ENCODE data around the gene ZNF775.

ZNF775 gene

DNA sequence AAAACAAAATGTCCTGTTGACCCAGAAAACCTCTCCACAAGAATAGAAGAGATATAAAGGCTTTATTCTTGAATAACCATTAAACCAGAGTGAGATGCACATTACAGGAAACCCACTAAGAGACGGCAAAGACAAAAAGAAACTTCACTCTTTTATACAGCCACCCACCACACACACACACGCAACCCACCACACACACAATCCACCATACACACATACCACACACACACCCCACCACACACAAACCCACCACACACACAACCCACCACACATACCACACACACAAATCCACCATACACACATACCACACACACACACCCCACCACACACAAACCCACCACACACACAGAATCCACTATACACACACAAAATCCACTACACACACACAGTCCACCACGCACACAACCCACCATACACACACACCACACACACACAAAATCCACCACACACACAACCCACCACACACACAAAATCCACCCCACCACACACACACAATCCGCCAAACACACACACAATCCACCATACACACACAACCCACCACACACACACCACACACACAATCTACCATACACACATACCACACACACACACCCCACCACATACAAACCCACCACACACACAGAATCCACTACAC lies 20.0 kb upstream of the ZNF775 start:
- POLR2A ChIA-PET = interaction anchor here (1.8 kb wide), 1 partner anchor 9 kb away, joined by 11 read pairs; the partner anchor contains the start of gene REPIN1
- no peak for TF ChIP-seq TARDBP (IDR thresholded peaks at IDR 0.05)
- TF ChIP-seq, protein P1, sequence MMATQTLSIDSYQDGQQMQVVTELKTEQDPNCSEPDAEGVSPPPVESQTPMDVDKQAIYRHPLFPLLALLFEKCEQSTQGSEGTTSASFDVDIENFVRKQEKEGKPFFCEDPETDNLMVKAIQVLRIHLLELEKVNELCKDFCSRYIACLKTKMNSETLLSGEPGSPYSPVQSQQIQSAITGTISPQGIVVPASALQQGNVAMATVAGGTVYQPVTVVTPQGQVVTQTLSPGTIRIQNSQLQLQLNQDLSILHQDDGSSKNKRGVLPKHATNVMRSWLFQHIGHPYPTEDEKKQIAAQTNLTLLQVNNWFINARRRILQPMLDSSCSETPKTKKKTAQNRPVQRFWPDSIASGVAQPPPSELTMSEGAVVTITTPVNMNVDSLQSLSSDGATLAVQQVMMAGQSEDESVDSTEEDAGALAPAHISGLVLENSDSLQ (IDR thresholded peaks at IDR 0.05) = no peak
- TF ChIP-seq ARNT (IDR thresholded peaks at IDR 0.05) = no peak
- TF ChIP-seq ELF4 (IDR thresholded peaks at IDR 0.05) = no peak
- TF ChIP-seq FOXM1 (IDR thresholded peaks at IDR 0.05; ENCODE audit: borderline replicate concordance) = no peak
- TF ChIP-seq LEF1 (IDR thresholded peaks at IDR 0.05; ENCODE audit: borderline replicate concordance) = no peak
- no peak for TF ChIP-seq FOXK2 (IDR thresholded peaks at IDR 0.05)
- no peak for TF ChIP-seq L3MBTL2 (conservative IDR thresholded peaks at IDR 0.05)
- no peak for TF ChIP-seq BHLHE40 (IDR thresholded peaks at IDR 0.05; ENCODE audit: borderline replicate concordance)
- TF ChIP-seq FOXA1 (IDR thresholded peaks at IDR 0.05) = no peak
- no peak for TF ChIP-seq SUZ12 (IDR thresholded peaks at IDR 0.05)
- CTCF ChIA-PET = no interaction called here
- DNase-seq (ENCODE audit: extremely low spot score) = no peak

DNA sequence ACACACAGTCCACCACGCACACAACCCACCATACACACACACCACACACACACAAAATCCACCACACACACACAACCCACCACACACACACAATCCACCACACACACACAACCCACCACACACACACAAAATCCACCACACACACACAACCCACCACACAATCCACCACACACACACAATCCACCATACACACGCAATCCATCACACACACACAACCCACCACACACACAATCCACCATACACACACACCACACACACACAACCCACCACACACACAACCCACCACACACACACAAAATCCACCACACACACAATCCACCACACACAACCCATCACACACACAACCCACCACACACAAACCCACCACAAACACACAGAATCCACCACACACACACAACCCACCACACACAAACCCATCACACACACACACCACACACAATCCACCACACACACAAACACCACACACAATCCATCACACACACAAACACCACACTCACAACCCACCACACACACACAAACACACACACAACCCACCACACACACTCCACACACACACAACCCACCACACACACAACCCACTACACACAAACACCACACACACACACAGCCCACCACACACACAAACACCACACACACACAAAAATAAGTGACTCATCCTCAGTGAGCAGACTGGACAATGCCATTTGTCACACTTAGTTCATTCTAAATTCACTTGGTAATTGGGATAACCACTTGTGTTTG lies 19.3 kb upstream of the ZNF775 start:
- ChIA-PET CTCF (no interaction called here), POLR2A (interaction anchor here (1.0 to 3.6 kb wide), 3 partner anchors 10 to 37 kb away, joined by 3 to 10 read pairs (median 3); partner anchors contain the start of genes ACTR3C and LRRC61)
- DNase-seq (ENCODE audit: extremely low spot score) = no peak
- no peak for TF ChIP-seq ARNT (IDR thresholded peaks at IDR 0.05)
- TF ChIP-seq ELF4 (IDR thresholded peaks at IDR 0.05) = no peak
- peak; percentile 59 for TF ChIP-seq TARDBP (IDR thresholded peaks at IDR 0.05)

DNA sequence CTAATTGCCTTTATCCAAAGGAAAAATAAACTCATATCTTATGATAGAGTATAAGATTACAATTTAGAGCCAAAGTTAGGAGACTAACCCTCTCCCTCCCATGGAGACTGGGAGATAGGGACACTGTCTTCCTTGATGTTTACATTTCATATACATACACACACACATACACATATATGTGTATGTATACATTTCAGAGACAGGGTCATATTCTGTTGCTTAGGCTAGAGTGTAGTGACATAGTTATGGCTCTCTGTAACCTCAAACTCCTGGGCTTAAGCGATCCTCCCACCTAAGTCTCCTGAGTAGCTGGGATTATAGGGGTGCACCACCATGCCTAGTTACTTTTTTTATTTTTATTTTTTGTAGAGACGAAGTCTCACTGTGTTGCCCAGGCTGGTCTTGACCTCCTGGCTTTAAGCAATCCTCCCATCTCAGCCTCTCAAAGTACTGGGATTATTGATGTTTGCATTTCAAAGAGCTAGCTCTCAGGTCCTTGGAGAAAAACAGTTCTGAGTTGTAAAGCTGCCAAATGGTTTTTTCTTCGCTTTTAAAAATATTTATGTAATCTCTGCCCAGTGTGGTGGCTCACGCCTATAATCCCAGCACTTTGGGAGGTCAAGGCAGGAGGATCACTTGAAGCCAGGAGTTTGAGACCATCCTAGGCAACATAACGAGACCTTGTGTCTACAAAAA lies 18.6 kb upstream of the ZNF775 start:
- CTCF ChIA-PET = no interaction called here
- TF ChIP-seq LEF1 (IDR thresholded peaks at IDR 0.05; ENCODE audit: borderline replicate concordance) (no peak), SUZ12 (IDR thresholded peaks at IDR 0.05) (no peak), ZNF384 (IDR thresholded peaks at IDR 0.05) (no peak), FOXK2 (IDR thresholded peaks at IDR 0.05) (no peak), NFRKB (IDR thresholded peaks at IDR 0.05) (no peak), BHLHE40 (IDR thresholded peaks at IDR 0.05; ENCODE audit: borderline replicate concordance) (no peak), HDGF (IDR thresholded peaks at IDR 0.05; ENCODE audit: borderline replicate concordance) (no peak), ARNT (IDR thresholded peaks at IDR 0.05) (no peak), CTBP1 (IDR thresholded peaks at IDR 0.05; ENCODE audit: borderline replicate concordance) (no peak), FOXM1 (IDR thresholded peaks at IDR 0.05; ENCODE audit: borderline replicate concordance) (no peak), TARDBP (IDR thresholded peaks at IDR 0.05) (no peak), FOXA1 (IDR thresholded peaks at IDR 0.05) (no peak), ELF4 (IDR thresholded peaks at IDR 0.05) (no peak), L3MBTL2 (conservative IDR thresholded peaks at IDR 0.05) (no peak), SP1 (IDR thresholded peaks at IDR 0.05) (no peak)
- TF ChIP-seq, protein P1 (IDR thresholded peaks at IDR 0.05) = no peak
- no peak for DNase-seq (ENCODE audit: extremely low spot score)
- POLR2A ChIA-PET = interaction anchor here (1.0 to 3.6 kb wide), 3 partner anchors 9 to 37 kb away, joined by 3 to 10 read pairs (median 3); partner anchors contain the start of genes ACTR3C and LRRC61

DNA sequence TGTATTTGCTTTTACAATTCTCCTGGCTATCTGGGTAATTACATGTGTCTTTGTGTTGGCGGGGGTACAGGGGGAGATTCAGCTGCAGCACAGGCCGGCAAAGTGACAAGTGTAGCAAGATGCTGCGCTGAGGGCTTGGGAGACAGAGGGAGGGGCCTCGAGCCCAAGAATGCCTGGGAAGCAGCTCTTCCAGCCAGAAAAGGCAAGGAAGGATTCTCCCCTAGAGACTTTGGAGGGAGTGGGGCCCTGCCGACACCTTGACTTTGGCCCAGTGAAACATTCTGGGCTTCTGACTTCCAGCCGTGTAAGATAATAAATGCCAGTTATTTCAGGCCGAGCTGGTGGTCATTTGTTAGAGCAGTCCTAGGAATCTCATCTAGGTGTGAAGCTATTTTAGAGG lies 17.7 kb upstream of the ZNF775 start:
- no peak for DNase-seq (ENCODE audit: extremely low spot score)
- POLR2A ChIA-PET = interaction anchor here (1.2 to 3.6 kb wide), 3 partner anchors 17 to 43 kb away, joined by 3 to 10 read pairs (median 3); partner anchors contain the start of genes ACTR3C and LRRC61
- TF ChIP-seq FOXA1 (IDR thresholded peaks at IDR 0.05) = no peak
- CTCF ChIA-PET = interaction anchor here (1.2 to 1.5 kb wide), 2 partner anchors 15 to 44 kb away, joined by 3 read pairs; a partner anchor contains a TSS

DNA sequence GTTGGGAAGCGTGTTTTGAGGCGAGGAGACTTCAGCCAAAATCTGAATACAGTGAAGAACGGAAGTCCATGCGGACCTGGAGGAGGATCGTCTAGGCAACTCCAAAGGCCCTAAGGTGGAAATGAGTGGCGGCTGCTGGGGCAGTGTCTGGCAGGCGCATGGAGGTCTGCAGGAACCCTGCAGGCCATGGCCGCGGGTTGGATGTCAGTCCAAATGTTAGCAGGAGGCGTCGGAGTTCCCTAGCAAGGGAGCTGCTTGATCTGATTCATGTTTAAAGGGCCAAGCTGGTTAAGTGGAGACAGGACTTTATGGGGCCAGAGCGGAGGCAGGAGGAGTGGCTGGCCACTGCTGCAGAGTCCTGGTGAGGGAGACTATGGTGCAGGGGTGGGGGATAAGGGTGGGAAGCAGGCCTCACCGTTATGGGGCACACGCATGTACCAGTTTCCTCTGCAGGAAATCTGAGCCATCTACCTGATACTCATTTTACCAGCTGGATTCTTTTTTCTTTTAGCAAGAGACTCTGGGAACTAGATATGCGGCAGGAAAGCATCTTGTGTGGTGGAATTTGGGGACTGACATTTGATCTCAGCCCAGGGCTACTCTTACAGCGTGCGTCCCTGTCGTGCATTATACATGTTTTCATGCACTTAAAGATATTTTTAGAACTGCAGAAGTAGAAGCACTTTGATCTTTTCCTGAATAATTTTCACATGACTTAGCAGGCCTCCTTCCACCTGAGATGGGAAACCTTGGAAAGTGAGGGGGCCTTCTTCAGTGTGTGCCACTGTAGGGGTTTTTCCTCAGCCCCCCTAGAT lies 17.1 kb upstream of the ZNF775 start:
- ChIA-PET POLR2A (interaction anchor here (0.6 to 3.6 kb wide), 4 partner anchors 16 to 43 kb away, joined by 3 to 10 read pairs (median 4); partner anchors contain the start of genes ACTR3C and LRRC61), CTCF (interaction anchor here (1.2 to 1.5 kb wide), 2 partner anchors 16 to 44 kb away, joined by 3 read pairs; a partner anchor contains a TSS)
- no peak for TF ChIP-seq SP1 (IDR thresholded peaks at IDR 0.05)
- no peak for TF ChIP-seq HDGF (IDR thresholded peaks at IDR 0.05; ENCODE audit: borderline replicate concordance)
- no peak for TF ChIP-seq NFRKB (IDR thresholded peaks at IDR 0.05)
- TF ChIP-seq CTBP1 (IDR thresholded peaks at IDR 0.05; ENCODE audit: borderline replicate concordance) = no peak
- TF ChIP-seq L3MBTL2 (conservative IDR thresholded peaks at IDR 0.05) = no peak; the same call in 1 of the 2 replicates
- TF ChIP-seq SUZ12 (IDR thresholded peaks at IDR 0.05) = no peak
- TF ChIP-seq ARNT (IDR thresholded peaks at IDR 0.05) = no peak
- no peak for TF ChIP-seq FOXK2 (IDR thresholded peaks at IDR 0.05)
- no peak for TF ChIP-seq ELF4 (IDR thresholded peaks at IDR 0.05)
- TF ChIP-seq FOXA1 (IDR thresholded peaks at IDR 0.05) = no peak
- no peak for TF ChIP-seq TARDBP (IDR thresholded peaks at IDR 0.05)
- peak; percentile 51; the same call in 1 of the 2 replicates for TF ChIP-seq LEF1 (IDR thresholded peaks at IDR 0.05; ENCODE audit: borderline replicate concordance)
- TF ChIP-seq BHLHE40 (IDR thresholded peaks at IDR 0.05; ENCODE audit: borderline replicate concordance) = no peak
- no peak for TF ChIP-seq ZNF384 (IDR thresholded peaks at IDR 0.05)
- no peak for TF ChIP-seq FOXM1 (IDR thresholded peaks at IDR 0.05; ENCODE audit: borderline replicate concordance)
- TF ChIP-seq, protein P1 (IDR thresholded peaks at IDR 0.05) = peak; percentile 63
- DNase-seq (ENCODE audit: extremely low spot score) = no peak
